CD4-positive, alpha-beta T cell treated with Interleukin-4 for 4 hours (primary cell): ENCODE results near the gene NHERF1.

Source experiments
- DNase-seq: peaks from one replicate; pipeline ENCODE4 v3.0.0-alpha.2; 2020

The NHERF1 gene

DNA sequence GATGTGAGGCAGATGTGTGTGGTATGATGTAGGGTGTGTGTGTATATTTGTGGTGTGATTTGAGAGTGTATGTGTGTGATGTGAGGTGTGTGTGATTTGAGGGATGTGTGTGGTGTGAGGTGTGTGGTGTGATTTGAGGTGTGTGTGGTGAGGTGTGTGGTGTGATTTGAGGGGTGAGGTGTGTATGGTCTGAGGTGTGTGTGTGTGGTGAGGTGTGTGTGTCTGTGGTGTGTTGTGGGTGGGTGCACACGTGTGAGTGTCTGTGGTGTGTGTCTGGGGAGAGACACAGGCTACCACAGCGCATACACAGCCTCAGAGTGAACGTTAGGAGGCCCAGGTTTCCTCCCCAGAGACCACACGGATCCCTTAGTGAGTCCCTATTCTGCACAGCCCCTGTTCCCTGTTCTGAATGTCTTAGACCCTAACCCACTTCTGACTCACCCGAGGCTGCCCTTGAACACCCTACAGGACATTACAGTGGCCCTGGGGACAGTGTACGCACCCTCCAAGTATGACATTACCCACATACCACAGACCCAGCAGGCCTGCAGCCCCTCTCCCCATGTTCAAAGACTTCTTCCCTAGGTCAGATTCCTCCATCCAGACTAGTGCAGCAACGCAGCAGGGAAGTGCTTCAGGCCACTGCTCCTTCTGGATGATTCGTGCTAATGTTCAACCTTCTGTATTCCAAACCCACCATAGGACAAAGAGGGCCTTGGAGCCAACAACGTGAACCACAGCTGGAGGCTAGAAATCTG is 14.9 kb upstream of the NHERF1 start:
- no peak for DNase-seq

DNA sequence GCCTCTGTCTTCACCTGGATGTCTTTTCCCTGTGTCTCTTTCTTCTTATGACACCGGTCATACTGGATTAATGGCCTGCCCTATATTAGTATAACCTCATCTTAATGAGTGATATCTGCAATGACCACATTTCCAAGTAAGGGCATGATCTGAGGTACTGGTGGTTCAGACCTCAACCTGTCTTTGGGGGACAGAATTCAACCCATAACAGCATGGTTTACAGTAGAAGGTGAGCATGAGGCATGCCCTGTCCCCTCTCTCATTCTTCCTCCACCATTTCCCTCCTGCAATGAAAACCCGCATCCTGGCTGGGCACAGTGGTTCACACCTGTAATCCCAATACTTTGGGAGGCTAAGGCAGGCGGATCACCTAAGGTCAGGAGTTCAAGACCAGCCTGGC is 14.2 kb upstream of the NHERF1 start:
- DNase-seq = no peak

DNA sequence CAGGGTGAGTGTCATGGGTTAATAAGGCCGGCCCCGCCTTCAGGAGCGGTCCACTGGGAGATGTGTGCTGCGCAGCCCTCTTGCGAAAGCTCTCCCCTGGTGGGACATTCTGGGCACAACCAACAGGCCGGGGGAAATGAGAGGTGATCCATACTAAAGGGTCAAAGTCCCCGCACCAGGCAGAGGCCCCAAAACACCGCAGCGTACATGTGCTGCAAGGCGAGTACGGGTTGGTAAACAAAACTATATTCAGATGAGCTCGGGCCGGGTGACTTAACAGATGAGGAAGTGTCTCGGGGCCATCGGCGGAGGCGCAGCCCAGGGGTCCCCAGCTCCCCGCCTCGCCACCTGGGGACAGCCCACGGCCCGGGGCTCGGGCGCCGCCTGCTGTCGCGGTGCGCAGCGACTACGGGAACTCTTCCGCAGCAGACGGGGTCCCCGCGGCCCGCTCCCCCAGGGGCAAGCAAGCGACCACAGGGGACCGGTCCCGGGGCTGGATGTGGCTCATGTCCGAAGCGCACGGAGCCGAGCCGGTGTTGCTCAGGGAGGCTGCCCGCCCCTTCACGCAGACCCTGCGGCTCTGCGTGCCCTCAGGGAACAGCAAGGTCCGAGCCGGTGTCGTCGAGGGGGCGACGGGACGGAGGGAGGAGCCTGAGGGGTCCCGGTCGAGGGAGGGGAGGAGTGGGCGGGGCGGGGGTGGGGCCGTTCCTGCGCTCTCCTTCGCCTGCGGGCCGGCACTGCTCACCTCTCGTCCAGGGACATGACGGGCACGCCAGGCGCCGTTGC is 11.7 kb upstream of the NHERF1 start, which contains the start of gene RAB37:
Gene RAB37, plus strand, starts transcription at position 744 of the 786 bp plus-strand sequence. Its CDS starts 17 bp downstream, at position 761.
- DNase-seq = peak; percentile 44

DNA sequence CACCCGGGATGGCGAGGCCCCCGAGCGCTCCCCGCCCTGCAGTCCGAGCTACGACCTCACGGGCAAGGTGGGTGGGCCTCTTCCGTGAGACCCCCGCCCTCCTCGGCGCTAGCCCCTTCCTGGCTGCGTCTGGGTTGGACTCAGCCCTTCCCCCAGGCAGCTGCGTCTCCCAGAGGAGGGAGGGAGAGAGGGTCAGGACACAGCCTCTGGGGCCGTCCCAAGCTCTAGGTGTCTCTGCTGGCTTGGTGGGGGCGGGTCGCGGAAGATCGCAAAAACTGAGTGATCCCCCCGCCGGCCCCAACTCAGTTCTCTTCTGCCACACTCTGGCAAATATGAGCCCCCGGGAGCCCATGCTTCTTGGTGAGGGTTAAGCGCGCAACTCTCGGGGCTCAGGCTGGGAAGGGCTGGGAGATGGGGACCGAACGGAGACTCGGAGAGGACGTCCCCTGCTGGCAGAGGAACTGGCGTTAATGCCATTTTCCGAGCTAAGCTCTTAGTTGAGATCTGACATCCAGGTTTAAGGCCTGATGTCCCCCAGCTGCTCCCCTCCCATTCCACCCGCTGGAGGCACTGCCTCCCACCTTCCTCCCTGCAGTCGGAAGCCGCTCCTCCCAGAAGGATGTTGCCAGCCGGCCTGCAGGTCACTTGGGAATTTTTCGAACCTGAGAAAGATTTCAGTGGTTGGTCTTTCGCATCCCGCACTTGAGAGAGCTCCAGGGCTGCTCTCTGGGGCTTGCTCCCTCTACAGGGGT is 11.0 kb upstream of the NHERF1 start:
- DNase-seq = no peak

DNA sequence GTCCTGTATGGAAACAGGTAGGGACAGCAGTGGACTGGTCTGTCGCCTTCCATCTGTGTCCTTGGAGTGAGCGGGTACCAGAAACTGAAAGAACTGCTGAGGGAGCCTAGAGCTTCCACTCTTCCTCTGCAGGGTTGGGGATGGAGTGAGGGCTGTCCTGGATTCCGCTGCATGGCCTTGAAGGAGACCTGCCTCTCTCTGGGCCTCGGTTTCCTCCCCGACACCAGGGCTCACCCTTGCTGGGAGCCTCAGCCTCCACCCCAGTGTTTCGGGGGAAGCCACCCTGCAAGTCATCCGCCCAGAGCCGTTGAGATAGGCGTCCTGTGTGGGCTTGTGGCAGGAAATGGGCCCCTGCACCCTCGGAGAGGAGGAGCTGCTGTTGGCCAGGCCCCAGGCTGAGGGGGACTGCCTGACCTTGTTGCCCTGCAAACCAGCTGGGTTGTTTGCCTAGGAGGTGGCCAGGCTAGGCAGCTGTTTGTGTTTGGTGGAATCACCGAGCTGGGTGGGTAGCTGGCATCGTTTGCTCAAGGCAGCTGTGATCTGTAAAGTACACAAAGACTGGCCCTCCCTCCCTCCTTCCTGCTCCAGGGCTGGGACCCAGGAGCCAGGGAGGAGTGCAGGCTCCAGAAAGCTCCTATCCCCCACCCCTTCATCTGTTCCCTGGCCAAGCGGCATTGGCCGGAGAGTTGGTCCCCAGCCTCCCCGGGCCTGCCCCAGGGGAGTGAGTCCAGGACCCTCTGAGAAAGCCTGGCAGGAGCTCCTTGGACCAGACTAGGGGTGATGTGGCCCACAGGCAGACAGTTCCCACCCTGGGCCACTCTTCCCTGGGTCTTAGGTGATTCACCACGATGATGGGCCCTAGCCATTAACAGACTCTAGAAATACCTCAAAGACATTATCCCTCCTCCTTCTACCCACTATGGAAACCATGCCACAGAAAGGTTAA is 10.1 kb upstream of the NHERF1 start:
- DNase-seq = peak; percentile 91

DNA sequence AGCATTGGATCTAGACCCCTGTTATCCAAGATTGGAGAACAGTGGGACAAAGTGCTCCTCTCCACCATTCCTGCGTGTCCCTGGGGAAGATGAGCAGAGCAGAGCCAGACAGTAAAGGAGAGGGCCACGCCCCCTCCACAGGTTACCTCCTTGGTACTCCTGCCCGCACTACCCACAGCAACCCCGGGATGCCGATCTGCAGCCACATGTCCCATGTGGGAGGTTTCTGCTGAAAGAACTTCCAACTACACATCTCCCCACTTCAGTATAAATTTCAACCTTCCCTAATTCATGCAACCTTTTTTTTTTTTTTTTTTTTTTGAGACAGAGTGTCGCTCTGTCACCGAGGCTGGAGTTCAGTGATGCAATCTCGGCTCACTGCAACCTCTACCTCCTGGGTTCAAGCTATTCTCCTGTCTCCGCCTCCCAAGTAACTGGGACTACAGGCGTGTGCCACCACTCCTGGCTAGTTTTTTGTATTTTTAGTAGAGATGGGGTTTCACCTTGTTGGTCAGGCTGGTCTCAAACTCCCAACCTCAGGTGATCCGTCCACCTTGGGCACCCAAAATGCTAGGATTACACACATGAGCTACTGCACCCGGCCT is 9.1 kb upstream of the NHERF1 start:
- no peak for DNase-seq

DNA sequence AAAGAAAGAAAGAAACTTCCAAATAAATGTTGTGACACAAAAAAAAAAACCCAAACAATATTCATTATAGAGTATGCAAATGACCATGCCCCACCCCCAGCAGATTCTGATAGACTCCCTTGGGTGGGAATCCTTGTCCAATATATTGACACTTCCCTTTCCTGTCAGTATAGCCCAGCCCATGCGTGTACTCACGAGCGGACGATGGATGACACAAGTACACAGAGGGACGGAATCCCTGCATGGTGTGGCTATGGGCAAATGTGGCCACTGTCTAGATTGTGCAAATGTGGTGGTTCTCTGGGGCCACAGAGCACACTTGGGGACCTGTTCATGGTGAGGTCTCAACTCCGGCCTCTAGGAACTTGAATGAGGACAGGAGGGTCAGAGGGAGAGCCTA is 8.3 kb upstream of the NHERF1 start:
- no peak for DNase-seq

DNA sequence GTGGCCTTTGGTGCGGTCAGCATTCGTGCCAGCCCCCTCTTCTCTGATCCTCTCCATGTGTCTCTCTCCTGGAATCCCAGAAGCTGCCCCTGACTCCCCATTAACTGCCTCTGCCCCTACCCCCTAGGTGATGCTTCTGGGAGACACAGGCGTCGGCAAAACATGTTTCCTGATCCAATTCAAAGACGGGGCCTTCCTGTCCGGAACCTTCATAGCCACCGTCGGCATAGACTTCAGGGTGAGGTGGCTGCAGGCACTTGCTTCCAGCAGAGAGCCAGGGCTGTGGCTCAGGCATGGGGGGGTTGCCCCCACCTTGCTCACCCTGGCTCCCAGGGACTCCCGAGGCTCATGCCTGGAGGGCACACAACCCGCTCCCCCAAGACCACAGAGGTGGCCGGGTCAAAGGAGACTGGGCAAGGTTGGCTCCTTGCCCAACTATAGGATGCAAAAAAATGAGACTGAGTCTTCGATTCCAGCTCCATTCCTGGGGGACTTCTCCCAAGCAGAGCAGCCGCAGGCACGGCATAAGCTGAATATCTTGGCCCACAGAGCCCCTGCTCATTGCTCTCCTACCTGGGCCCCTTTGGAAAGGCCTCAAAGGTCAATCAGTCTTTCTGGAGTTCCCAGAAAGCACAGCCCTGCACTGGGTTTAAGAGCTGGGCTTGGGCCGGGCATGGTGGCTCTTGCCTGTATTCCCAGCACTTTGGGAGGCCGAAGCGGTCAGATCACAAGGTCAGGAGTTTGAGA is 7.6 kb upstream of the NHERF1 start:
- DNase-seq = no peak

DNA sequence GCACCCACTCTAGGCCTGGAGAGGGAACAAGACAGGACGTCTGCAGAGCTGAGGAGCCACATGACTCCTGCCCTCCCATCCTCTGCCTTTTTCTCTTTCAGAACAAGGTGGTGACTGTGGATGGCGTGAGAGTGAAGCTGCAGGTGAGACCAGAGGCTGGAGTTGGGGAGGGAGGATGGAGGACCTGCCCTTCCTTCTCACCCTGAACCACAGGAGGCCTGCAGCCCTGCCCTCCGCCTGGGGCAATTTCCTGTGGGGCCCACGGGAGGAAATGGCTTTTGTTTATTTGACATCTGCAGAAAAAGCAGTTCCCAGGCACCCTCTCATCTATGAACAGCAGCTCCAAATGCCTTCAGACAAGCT is 6.3 kb upstream of the NHERF1 start:
- peak; percentile 72 for DNase-seq

DNA sequence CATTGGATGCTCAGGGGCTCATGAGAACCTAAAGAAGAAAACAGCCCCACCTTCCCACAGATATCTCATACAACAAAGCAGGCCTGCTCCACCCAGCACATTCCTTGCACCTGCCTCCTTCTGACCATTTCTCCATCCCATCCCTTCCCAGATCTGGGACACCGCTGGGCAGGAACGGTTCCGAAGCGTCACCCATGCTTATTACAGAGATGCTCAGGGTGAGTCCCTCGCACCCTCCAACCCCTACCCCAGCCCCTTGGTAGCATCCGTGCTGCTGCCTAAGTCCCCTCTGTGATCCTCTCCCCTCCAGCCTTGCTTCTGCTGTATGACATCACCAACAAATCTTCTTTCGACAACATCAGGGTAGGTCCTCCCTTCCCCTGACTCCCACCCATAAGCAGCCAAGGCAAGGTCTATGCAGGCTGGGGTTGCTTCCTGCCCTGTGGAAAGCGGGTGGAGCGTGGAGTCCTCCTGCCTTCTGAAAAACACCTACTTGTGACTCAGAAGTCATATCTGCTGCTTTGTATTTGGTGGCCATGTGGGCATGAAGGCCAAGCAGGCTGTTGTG is 5.4 kb upstream of the NHERF1 start:
- no peak for DNase-seq

DNA sequence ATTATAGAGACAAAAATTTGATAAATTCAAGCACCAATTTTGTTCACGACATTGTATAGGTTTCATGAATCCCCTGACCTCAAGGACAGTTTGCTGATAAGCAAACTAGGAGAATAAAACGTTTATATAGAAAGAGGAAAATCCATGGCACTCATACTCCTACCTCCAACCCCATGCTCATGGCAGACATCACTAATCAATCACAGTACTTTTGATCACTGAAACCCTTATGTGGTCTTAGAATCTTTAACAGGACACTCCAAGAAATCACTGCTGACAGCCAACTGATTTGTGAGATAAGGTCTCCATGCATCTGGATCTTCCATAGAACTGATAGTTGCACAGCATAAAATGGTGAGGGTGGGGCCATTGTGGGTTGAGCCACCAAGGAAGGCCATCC is 4.7 kb upstream of the NHERF1 start:
- DNase-seq = no peak

DNA sequence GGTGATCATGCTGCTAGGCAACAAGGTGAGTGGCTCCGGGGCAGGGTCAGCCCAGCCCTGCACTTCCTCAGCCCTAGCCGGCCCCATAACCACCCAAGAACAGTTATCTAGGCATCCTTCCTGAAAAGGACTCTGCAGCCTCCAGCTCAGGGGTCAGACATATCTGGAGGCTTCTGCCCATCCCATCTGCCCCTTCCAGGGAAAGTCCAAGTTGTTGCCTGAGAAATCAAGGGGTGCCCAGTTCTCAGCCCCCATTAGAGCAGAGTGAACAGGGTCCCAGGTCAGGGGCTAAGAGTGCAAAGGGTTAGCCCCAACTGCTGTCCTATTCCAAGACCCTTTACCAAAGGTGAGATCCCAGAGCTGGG is 4.1 kb upstream of the NHERF1 start:
- no peak for DNase-seq

DNA sequence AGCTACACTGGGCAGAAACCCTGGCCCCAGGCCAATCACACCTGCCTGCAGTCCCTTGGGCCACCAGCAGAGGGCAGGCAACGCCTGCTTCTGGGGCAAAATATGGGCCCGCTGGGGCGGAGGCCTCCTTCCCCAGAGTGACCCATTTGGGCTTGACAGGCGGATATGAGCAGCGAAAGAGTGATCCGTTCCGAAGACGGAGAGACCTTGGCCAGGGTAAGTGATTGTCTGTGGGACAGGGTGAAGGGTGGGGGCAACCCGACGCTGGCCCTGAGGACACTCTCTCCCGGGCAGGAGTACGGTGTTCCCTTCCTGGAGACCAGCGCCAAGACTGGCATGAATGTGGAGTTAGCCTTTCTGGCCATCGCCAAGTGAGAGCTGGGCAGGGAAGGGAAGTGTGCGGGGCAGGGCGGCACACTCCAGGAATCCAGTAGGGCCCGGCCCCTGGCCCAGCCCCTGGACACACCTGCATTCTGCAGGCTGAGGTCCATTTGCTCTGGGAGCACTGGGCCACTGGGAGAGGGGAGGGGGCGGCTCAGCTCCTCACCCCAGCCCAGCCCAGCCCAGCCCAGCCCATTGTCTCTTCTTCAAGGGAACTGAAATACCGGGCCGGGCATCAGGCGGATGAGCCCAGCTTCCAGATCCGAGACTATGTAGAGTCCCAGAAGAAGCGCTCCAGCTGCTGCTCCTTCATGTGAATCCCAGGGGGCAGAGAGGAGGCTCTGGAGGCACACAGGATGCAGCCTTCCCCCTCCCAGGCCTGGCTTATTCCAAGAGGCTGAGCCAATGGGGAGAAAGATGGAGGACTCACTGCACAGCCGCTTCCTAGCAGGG is 3.5 kb upstream of the NHERF1 start:
- peak; percentile 79 for DNase-seq

DNA sequence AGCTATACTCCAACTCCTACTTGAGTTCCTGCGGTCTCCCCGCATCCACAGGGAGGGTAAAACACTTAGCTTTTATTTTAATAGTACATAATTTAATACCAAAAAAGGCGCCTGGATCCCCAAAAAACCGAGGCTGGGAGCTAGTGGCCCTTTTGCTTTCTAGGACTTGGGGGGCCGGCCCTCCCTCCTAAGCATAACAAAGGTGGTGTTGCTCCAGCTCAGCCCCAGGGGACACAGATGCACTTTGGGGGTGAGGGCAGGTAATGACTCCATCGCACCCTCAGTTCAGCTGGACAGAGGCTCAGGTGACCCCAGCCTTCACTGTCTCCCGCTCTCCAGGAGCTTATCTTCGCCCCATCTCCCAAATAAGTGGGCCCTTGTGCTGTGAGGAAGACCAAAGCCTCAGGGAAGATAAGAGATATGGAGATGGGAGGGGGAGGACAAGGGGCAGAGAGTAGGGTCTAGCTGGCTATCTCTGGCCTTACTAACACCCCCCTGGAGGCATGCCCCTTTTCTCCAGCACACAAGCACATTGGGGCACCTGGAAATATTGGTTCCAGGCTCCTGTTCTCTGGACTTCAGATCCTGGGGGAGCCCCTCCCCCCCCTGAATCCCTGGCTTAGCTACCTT is 2.8 kb upstream of the NHERF1 start:
- no peak for DNase-seq

DNA sequence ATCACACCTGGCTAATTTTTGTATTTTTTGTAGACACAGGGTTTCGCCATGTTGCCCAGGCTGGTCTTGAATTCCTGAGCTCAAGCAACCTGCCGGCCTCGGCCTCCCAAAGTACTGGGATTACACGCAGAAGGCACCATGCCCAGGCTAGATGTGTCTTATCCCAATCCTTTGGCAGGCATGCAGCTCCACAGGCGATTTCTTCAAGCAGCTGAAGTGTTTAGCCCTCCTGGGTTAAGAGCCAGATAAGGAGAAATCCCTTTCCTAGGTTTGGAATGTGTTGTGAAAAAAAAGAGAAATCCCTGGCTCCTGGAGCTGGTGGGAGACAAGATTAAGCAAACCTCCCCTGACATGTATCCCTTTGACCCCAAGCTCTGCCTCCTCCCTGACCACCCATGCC is 2.1 kb upstream of the NHERF1 start:
- DNase-seq = no peak

DNA sequence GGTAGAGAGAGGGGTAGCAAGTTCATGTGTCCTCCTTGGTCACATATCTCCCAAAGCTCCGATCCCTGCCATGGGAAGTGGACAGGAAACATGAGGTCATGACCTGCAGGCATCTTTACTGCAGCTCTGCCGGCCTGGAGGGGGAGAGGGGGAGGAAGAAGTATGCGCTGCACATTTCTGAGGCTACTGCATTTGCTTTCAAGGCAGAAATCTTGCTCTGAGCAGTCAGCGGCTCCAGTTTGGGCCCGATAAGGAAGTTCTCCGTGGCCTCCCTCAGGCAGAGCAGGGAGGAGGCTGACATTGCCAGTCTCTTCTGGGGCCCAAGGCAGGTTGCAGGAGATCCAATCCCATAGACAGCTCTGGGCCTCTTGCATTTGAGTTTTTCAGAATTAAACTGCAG is 1.5 kb upstream of the NHERF1 start:
- no peak for DNase-seq

DNA sequence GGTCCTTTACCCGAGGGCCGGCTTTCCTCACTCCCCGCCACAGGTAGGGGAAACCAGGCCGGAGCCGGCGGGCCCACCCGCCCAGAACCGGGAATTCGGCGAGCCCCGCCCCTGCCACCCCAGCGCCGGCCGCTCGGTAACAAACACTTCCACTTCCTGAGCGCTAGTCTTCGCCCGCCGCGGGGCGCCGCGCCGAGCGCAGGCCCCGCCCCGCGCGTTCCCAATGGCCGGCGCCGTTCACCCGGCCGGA is 224 bp upstream of the NHERF1 start:
- peak; percentile 93 for DNase-seq

DNA sequence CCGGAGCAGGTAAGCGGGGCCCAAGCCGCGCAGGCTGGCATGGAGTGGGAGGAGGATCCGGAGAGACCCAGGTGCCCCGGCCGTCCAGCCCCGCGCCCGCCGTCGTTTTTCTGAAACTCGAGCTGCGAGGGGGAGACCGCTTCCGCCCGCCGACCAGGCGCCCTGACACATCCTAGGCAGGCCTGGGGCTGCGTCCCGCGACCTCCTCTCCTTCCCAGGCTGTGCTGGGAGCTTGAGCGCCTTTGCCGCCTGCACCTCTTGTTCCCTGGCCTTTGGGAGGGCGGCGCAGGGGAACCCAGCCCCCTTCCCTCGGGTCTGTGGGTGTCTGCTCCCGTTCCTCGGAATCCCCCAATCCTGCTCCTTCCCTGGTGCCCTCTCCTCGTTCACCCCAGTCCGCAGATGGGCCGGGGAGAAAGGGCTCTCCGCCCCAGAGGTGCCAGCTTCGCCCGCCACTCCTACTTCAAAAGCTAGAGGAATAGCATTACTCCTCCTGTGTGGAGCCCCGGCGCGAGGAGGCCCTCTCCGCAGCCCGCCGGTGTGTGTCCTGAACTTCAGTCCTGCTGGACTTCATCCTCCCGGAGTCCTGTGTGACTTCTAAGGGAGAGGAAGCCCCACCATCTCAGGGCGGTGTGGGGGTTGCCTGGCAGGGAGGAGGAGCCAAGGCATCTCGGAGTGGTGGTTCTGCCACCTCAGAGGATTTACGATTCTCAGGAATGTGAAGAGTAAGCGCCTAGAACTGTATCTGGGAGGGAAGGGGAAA is 1.0 kb downstream of the NHERF1 start:
- DNase-seq = no peak

DNA sequence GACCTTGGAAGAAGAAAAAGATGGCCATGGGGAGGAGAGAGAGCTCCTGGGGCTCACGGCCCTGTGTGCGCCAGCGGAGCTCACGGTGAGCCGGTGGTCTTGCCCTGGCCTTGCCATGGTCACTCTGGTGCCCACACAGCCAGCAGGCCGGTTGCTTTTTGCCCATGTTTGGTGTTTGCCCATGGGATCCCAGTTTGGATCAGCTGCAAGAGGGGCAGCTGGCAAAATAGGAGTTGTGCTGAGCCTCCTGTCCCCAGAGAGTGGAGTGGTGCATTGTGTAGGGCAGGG is 1.6 kb downstream of the NHERF1 start:
- DNase-seq = no peak
